Suppressor macrophage (primary cell): ENCODE measurements around the gene LYPD6.
"Not testable (repeated sequence)": the region's sequence is repeated elsewhere in the genome, so short reads cannot be mapped to it uniquely, and the experiment has no call there.

ENCODE experiments used
- DNase-seq, 4 experiments: peaks; one replicate each; pipeline ENCODE4 v3.0.0-alpha.2; 2020 to 2022

The LYPD6 gene

DNA sequence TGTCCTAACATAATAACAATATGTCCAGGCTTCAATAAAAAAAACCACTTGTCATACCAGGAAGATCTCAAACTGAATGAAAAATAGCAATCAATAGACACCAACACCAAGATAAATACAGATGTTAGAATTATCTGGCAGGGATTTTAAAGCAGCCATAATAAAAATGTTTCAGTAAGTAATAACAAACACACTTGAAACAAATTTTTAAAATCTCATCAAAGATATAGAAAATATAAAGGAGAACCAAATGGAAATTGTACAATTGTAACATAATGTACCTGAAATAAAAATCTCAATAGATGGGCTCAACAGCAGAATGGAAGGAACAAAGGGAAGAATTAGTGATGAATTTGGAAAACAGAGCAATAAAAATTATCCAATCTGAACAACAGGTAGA, 128.1 kb downstream of the LYPD6 start:
- DNase-seq, result no peak

GRCh38 chr2:149463328-149464002, 133.1 kb downstream of the LYPD6 start:
- no peak for DNase-seq

DNA sequence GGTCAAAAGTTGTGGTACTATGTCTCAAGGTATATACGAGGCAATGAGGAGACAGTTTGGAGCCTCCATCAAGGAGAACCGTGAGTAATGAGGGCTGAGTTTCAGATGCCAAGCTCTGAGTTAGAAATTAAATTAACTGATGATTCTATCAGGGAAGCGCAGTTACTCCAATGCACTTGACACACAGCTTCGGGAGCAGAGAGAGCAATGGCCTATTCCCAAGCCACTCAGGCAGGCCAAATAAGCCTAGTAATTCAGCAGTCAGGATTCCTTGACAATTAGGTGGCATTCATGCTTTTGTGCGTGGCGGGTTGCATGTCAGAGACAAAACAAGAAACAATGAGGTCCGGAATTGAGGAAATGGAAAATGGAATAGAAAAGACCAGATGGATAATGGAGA, 134.0 kb downstream of the LYPD6 start:
- DNase-seq, result no peak

- no peak for DNase-seq
These were observed 135.5 kb downstream of the LYPD6 start for GRCh38 chr2:149465873-149466272.

- no peak for DNase-seq
These were observed 136.2 kb downstream of the LYPD6 start for GRCh38 chr2:149466635-149467034.

GRCh38 chr2:149467436-149467835, 137.0 kb downstream of the LYPD6 start:
- DNase-seq, result no peak

GRCh38 chr2:149468636-149469035, 138.2 kb downstream of the LYPD6 start:
- DNase-seq, result no peak

DNA sequence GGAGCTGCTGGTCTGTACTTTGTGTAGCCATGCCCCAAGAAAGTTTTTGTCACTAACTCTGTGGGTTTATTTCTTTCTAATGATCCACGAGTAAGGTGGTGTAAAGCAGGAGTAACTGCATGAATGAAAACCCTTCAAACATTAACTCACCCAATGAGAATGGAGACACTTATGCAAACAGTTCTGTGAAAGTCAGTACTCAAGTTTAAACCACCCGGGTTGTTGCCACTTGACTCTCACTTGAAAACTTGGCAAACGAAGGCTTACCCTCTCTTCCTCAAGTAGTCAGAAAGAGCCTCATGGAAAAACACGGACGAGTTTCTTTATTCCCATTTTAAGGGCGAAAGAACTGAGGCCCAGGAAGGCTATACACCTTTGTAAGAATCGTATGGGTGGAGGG, 139.7 kb downstream of the LYPD6 start:
- DNase-seq, result no peak

DNA sequence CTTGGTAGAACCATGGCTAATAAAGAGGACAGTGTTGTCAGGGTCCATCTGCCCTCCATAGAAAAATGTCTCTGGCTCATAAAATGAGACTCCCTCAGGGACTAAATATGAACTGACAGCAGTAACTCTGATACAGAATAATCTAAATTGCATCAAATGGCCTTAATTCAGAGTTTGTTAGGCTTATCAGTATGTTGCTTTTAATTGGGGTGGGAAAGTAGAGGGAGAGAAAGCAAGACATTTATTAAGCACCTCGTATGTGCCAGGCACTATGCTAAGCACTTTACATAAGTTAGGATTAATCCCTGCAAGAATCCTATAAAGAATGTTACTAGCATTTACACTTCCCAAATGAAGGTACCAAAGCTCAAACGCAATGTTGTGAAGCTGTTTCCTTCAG, 142.0 kb downstream of the LYPD6 start:
- DNase-seq, result no peak

- DNase-seq, result no peak
These were observed 142.7 kb downstream of the LYPD6 start for GRCh38 chr2:149473068-149473467.

- DNase-seq, result no peak
These were observed 143.1 kb downstream of the LYPD6 start for GRCh38 chr2:149473521-149473920.

- DNase-seq, result no peak
These were observed 152.7 kb downstream of the LYPD6 start for GRCh38 chr2:149483004-149483605.

DNA sequence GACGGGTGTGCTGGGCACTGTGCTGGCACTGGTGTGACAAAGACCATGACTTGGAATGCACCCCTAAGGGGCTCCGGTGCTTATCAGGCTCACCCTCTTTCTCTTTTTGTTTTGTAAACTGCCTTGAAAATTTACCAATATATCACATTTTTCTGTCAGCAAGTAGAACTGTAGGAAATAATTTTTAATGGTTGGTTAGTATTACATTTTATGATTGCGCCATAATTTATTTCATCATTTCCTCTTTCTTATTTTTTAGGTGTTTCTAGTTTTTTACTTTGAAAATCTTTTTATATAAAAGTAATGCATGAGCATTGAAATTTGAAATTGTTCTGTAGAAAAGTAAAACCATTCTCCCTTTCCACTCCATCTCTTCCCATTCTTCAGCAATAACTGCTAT, 156.3 kb downstream of the LYPD6 start:
- DNase-seq, result no peak

GRCh38 chr2:149487189-149487588, 156.8 kb downstream of the LYPD6 start:
- no peak for DNase-seq

- no peak for DNase-seq
These were observed 158.5 kb downstream of the LYPD6 start for GRCh38 chr2:149488706-149489440.

DNA sequence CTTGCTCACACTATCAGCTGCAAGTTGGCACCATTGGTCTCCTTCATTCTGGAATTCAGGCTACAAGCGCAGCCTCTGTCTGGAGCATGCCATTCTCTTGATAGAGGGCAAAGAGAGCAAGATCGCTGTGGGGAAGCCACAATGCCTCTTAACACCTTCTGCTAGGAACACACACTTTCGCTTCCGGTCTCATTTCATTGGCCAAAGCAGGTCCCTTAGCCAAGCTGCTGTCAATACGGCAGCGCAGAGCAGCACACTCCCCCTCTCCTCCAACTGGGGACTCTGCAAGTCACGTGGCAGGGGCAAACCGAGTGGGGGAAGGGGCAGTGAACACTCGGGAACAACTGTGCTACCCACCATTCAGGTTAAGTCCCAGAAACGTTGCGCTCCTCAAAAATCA, 159.1 kb downstream of the LYPD6 start:
- DNase-seq, result no peak

GRCh38 chr2:149490296-149490695, 159.9 kb downstream of the LYPD6 start:
- DNase-seq, result no peak

DNA sequence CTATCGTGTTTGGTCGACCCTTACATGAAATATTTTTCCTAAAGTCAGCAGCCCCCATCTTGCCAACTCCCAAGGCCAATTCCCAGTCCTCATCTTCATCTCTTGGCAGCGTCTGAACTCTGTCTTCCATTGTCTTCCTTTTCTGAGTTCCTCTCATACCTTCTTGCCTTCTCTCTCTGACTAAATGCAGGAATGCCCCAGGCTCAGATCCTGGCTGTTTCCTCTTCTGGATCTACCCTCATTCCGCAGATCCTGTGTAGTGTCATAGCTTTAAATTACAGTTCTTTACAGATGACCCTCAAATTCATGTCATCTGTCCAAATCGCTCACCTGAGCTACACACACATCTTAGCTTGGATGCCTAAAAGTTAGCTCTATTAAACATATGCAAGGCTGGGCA, 162.5 kb downstream of the LYPD6 start:
- DNase-seq, result no peak

GRCh38 chr2:149499204-149499603, 168.8 kb downstream of the LYPD6 start:
- DNase-seq, result not testable (repeated sequence)

DNA sequence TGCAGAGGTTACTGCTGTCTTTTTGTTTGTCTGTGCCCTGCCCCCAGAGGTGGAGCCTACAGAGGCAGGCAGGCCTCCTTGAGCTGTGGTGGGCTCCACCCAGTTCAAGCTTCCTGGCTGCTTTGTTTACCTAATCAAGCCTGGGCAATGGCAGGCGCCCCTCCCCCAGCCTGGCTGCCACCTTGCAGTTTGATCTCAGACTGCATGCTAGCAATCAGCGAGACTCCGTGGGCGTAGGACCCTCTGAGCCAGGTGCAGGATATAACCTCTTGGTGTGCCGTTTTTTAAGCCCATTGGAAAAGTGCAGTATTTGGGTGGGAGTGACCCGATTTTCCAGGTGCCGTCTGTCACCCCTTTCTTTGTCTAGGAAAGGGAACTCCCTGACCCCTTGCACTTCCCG, 176.4 kb downstream of the LYPD6 start:
- not testable (repeated sequence) for DNase-seq

GRCh38 chr2:149507974-149508373, 177.6 kb downstream of the LYPD6 start:
- no peak for DNase-seq

- DNase-seq, result no peak
These were observed 183.1 kb downstream of the LYPD6 start for GRCh38 chr2:149513461-149513860.
